MCF 10A (cell line): ENCODE data around the gene CYP1B1. TPM values are rescaled to one million over a fixed set of nuclear protein-coding genes. Genes with fewer than 3 reads are reported as not detected.
"Not testable (repeated sequence)": the region's sequence is repeated elsewhere in the genome, so short reads cannot be mapped to it uniquely, and the experiment has no call there.

Experiments used
- BruUV-seq: library from RNA; stranded (reverse); fragments of 400-500 nt; replicated peaks from 2 replicates; lab custom pipeline; 2021; lab: Mats Ljungman, UMichigan
- CTCF ChIA-PET: fragments of 300-600 bp; sonication (Branson Sonifier 250); formaldehyde crosslinking; extraction: SDS; loops from one replicate; lab custom pipeline; 2021; ENCODE audit warnings: antibody characterized with exemption, inconsistent platforms; lab: Yijun Ruan, JAX
- POLR2A ChIA-PET: fragments of 300-600, 350-650 bp; sonication (Branson Sonifier 250); formaldehyde crosslinking; extraction: SDS; loops from one replicate; lab custom pipeline; 2020; ENCODE audit warnings: antibody characterized with exemption, inconsistent platforms; lab: Yijun Ruan, JAX
- DNase-seq: peaks from one replicate; pipeline ENCODE4 v3.0.0-alpha.2; 2018; ENCODE audit not compliant: unreplicated experiment
- H3K27ac Mint-ChIP-seq: one replicate; pipeline ENCODE4 v1.8.0; 2022; ENCODE audit warnings: mild to moderate bottlenecking, low read depth, mixed read lengths; ENCODE audit not compliant: unreplicated experiment
- H3K27me3 Mint-ChIP-seq: one replicate; pipeline ENCODE4 v1.8.0; 2022; ENCODE audit warnings: mixed read lengths; ENCODE audit not compliant: insufficient read depth, unreplicated experiment
- H3K36me3 Mint-ChIP-seq: one replicate; pipeline ENCODE4 v1.8.0; 2022; ENCODE audit warnings: mild to moderate bottlenecking, moderate library complexity, mixed read lengths; ENCODE audit not compliant: insufficient read depth, unreplicated experiment
- H3K4me1 Mint-ChIP-seq: one replicate; pipeline ENCODE4 v1.8.0; 2022; ENCODE audit warnings: mixed read lengths; ENCODE audit not compliant: insufficient read depth, unreplicated experiment
- H3K4me3 Mint-ChIP-seq: one replicate; pipeline ENCODE4 v1.8.0; 2022; ENCODE audit warnings: mild to moderate bottlenecking, moderate library complexity, mixed read lengths; ENCODE audit not compliant: unreplicated experiment
- H3K9me3 Mint-ChIP-seq: one replicate; pipeline ENCODE4 v1.8.0; 2022; ENCODE audit warnings: mixed read lengths; ENCODE audit not compliant: unreplicated experiment
- intact Hi-C: fragments of 100-400 bp; cut with micrococcal nuclease; formaldehyde crosslinking; loops from 2 replicates; pipeline ENCODE4 v1.14.1; 2022
- total RNA-seq: library from RNA; stranded (reverse); gene quantifications from 2 replicates; pipeline ENCODE4 v1.2.3, GENCODE V29; 2022
- TF ChIP-seq, protein P1 (sequence below): fragments of 200-600 bp; IDR thresholded peaks from one replicate; pipeline ENCODE4 v1.8.0; 2022; ENCODE audit warnings: antibody characterized with exemption, mild to moderate bottlenecking; ENCODE audit not compliant: unreplicated experiment

Gene CYP1B1
- total RNA-seq, 1 experiment from 2014 or later = 37.2 TPM

DNA sequence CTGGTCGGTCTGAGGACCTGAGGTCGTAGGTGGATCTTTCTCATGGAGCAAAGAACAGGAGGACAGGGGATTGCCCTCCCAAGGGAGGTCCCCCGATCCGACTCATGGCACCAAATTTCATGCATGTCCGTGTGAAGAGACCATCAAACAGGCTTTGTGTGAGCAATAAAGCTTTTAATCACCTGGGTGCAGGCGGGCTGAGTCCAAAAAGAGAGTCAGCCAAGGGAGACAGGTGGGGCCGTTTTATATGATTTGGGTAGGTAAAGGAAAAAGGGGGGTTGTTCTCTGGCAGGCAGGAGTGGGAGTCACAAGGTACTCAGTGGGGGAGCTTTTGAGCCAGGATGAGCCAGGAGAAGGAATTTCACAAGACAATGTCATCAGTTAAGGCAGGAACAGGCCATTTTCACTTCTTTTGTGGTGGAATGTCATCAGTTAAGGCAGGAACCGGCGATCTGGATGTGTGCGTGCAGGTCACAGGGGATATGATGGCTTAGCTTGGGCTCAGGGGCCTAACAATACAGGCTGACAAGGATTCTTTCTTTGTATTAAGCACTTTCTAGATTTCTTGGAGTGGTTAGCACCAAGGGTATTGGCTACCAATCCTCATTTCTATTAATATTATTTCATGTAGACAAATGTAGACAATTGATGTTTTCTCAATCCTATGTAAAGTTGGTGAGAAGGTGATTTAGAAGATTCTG, 10.2 kb upstream of the CYP1B1 start:
- BruUV-seq, H3K27ac Mint-ChIP-seq, DNase-seq, H3K9me3 Mint-ChIP-seq, H3K36me3 Mint-ChIP-seq, CTCF ChIA-PET, intact Hi-C loops, H3K4me3 Mint-ChIP-seq: not testable (repeated sequence)
- H3K4me1 Mint-ChIP-seq = peaks cover 30% of the 10 kb centered on the region
- POLR2A ChIA-PET = interaction anchor here (1.8 kb wide), 1 partner anchor 9 kb away, joined by 3 read pairs; no protein-coding TSS in a partner anchor
- peaks cover 16% of the 10 kb centered on the region for H3K27me3 Mint-ChIP-seq

DNA sequence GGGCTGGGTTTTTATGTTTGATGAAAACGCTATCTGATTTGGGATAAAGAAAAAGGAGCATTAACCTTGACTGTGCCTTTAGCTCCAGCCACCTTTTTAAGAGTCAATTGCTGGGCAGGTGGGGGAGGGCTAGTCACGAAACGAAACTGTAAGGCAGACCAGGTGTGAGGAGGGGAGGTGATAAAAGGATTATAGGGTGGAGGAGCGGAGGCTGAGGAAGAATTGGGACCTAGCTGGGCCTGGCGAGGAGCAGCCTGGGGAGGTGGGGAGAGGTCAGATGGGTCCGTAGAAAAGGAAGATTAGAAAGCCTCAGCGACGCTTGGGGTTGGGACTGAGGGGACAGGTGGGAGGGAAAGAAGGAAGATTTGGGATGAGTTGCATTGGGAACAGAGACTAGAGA, 8.6 kb upstream of the CYP1B1 start:
- peaks cover 16% of the 10 kb centered on the region for H3K27me3 Mint-ChIP-seq
- peaks cover 31% of the 10 kb centered on the region for H3K4me1 Mint-ChIP-seq
- CTCF ChIA-PET, H3K27ac Mint-ChIP-seq, H3K9me3 Mint-ChIP-seq, BruUV-seq, H3K4me3 Mint-ChIP-seq, H3K36me3 Mint-ChIP-seq, intact Hi-C loops, POLR2A ChIA-PET, DNase-seq: not testable (repeated sequence)

DNA sequence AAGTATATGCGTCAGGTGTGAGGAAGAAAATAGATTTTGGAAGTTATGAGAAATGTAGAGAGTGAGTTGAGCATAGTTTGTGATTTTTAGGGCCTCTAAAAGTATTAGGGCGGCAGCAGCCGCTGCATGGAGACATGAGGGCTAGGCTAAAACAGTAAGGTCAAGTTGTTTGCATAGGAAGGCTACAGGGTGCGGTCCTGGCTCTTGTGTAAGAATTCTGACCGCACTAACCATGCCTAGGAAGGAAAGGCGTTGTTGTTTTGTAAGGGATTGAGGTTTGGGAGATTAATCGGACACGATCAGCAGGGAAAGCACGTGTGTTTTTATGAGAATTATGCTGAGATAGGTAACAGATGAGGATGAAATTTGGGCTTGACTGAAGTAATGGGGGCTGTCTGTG, 6.8 kb upstream of the CYP1B1 start:
- peaks cover 31% of the 10 kb centered on the region for H3K4me1 Mint-ChIP-seq
- POLR2A ChIA-PET = interaction anchor here (0.6 kb wide), 1 partner anchor 98 kb away, joined by 4 read pairs; no protein-coding TSS in a partner anchor
- DNase-seq, BruUV-seq, intact Hi-C loops, H3K36me3 Mint-ChIP-seq, CTCF ChIA-PET, H3K9me3 Mint-ChIP-seq, H3K27me3 Mint-ChIP-seq: not testable (repeated sequence)
- peak overlapping the region; percentile 89 for H3K27ac Mint-ChIP-seq
- peak overlapping the region; percentile 40 for H3K4me3 Mint-ChIP-seq

DNA sequence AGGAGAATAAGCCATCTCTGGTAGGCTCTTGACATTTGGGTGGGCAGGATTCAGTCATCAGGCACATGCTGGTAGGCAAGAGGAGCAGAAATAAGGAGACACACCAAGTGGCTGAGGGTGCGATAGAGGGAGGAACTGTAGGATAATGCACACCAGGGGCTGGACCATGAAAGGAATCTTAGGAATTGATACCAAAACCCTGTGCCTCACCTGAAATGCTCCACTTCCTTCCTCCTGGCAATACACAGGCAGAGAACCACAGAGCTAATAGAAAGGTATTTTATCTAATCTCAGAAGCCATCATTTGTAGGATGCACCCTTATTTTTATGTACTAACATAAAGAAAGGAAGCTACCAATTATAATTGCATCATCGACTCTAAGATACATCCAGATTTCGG, 4.4 kb upstream of the CYP1B1 start:
- DNase-seq = no peak
- Mint-ChIP-seq H3K27ac (no peak overlapping the region), H3K9me3 (no peaks in the 10 kb centered on the region), H3K27me3 (no peaks in the 10 kb centered on the region), H3K36me3 (no peaks in the 10 kb centered on the region), H3K4me3 (no peak overlapping the region), H3K4me1 (peaks cover 37% of the 10 kb centered on the region)
- TF ChIP-seq, protein P1, sequence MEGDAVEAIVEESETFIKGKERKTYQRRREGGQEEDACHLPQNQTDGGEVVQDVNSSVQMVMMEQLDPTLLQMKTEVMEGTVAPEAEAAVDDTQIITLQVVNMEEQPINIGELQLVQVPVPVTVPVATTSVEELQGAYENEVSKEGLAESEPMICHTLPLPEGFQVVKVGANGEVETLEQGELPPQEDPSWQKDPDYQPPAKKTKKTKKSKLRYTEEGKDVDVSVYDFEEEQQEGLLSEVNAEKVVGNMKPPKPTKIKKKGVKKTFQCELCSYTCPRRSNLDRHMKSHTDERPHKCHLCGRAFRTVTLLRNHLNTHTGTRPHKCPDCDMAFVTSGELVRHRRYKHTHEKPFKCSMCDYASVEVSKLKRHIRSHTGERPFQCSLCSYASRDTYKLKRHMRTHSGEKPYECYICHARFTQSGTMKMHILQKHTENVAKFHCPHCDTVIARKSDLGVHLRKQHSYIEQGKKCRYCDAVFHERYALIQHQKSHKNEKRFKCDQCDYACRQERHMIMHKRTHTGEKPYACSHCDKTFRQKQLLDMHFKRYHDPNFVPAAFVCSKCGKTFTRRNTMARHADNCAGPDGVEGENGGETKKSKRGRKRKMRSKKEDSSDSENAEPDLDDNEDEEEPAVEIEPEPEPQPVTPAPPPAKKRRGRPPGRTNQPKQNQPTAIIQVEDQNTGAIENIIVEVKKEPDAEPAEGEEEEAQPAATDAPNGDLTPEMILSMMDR = no peak
- no TSS peak for BruUV-seq
- ChIA-PET CTCF (interaction anchor here (0.6 to 1.4 kb wide), 4 partner anchors 16 to 194 kb away, joined by 3 to 6 read pairs (median 4); no protein-coding TSS in a partner anchor), POLR2A (interaction anchor here (0.6 to 5.4 kb wide), 3 partner anchors 14 to 66 kb away, joined by 3 to 100 read pairs (median 3); no protein-coding TSS in a partner anchor)
- intact Hi-C loops = no loop called here

DNA sequence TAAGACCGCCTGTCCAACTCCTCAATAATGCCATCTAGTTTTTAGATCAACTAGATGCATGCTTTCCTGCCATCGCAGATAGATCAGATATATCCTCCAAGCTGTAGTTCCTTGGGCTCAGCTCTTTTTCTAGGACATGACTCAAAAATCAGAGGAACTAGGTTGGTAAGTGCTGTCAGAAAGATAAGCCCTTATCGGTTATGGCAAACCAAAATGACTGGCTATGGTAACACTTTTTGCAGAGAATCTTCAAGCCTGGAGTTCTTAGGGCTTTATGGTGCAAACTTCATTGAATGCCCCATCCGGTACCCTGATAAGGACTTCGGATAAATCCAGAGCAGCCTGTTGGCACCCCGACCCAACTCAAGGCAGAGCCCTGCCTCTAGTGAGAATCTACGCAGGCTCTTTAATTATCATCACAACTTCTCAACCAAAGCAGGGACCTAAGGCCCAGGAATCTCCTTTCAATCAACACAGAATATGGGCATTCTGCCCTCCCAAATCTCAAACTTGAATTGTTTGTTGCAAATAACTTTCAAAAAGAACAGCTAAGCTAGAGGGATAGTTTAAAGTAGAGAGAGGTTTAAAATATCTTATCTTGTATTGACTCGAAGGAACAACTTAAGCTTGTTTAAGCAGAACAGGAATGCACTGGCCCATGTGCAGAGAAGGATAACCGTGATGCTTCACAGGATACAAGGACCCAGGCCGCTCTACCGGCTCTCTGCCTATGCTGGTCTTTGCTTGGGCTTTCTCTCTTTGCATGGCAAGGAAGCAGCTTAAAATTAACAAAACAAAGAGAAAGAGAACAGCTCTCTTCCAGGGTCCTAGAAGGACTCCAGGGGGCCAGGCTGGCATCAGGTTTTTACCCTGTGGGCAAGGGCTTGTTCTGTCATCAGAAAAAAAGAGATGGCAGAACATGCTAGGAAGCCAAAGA, 3.4 kb upstream of the CYP1B1 start:
- Mint-ChIP-seq H3K36me3 (peaks cover 2% of the 10 kb centered on the region), H3K9me3 (no peaks in the 10 kb centered on the region), H3K27me3 (no peaks in the 10 kb centered on the region), H3K4me1 (peaks cover 37% of the 10 kb centered on the region), H3K27ac (no peak overlapping the region), H3K4me3 (no peak overlapping the region)
- ChIA-PET POLR2A (interaction anchor here (0.6 to 5.4 kb wide), 6 partner anchors 15 to 195 kb away, joined by 3 to 100 read pairs (median 3); no protein-coding TSS in a partner anchor), CTCF (interaction anchor here (0.5 to 1.4 kb wide), 5 partner anchors 17 to 239 kb away, joined by 3 to 6 read pairs (median 4); no protein-coding TSS in a partner anchor)
- TF ChIP-seq, protein P1 = no peak
- intact Hi-C loops = loop anchor here (5.0 kb wide), 1 partner anchor 93 kb away; no protein-coding TSS in a partner anchor
- no TSS peak for BruUV-seq
- no peak for DNase-seq
